ENCODE measurements around the gene GALNT13. TPM values are rescaled to one million over a fixed set of nuclear protein-coding genes. Genes with fewer than 3 reads are reported as not detected.

The GALNT13 gene
- total RNA-seq, 2 experiments from 2014 or later: 0.26 to 0.64 TPM

DNA sequence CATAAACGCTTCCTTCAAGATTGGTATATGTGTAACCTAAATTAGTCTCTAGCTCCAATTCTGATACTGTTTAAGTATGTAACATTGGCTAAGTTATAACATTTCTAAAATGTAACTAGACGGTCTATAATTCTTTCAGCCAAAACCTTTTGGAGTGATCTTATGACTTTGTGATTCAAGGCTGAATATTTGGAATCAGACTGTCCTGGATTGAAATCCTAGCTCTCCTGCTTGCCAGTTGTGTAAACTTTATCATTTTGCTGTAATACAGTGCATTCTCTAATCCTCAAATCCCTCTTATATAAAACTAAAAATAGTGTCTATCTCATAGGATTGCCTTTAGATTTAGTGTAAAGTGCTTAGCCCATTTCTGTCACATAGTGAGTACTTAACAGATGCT lies 489.6 kb downstream of the GALNT13 start:
- H3K9me3 Mint-ChIP-seq: no peaks in the 10 kb centered on the region
- ATAC-seq (ENCODE audit: low read depth) (no peak), DNase-seq (no peak)
- no peaks in the 10 kb centered on the region for H3K4me1 Mint-ChIP-seq
- POLR2A ChIA-PET: no interaction called here
- H3K27me3 Mint-ChIP-seq: no peaks in the 10 kb centered on the region
- H3K27ac Mint-ChIP-seq: no peak overlapping the region
- H3K4me3 Mint-ChIP-seq: no peak overlapping the region
- H3K36me3 Mint-ChIP-seq: no peaks in the 10 kb centered on the region

DNA sequence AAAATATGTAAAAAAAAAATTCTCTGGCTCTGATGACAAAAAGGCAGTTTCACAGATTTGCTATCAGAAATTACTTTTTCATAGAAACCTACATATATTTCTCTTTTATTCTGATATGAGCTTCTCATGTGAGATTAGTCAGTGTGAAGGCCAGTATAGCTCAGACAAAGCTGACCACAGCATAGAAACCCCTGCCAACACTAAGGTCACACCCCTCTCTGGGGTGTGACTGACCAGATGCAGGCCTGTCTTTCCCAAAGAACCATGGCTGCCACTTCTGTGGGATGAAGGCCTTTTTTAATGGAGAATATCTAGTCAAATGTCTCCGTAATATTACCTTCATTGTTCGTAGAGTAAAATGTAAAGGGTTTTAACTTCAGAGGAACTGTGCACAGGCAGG lies 496.4 kb downstream of the GALNT13 start:
- no peaks in the 10 kb centered on the region for H3K9me3 Mint-ChIP-seq
- H3K4me1 Mint-ChIP-seq: no peaks in the 10 kb centered on the region
- DNase-seq (no peak), ATAC-seq (ENCODE audit: low read depth) (no peak)
- no peak overlapping the region for H3K4me3 Mint-ChIP-seq
- POLR2A ChIA-PET: no interaction called here
- H3K27ac Mint-ChIP-seq: no peak overlapping the region
- no peaks in the 10 kb centered on the region for H3K27me3 Mint-ChIP-seq
- no peaks in the 10 kb centered on the region for H3K36me3 Mint-ChIP-seq

DNA sequence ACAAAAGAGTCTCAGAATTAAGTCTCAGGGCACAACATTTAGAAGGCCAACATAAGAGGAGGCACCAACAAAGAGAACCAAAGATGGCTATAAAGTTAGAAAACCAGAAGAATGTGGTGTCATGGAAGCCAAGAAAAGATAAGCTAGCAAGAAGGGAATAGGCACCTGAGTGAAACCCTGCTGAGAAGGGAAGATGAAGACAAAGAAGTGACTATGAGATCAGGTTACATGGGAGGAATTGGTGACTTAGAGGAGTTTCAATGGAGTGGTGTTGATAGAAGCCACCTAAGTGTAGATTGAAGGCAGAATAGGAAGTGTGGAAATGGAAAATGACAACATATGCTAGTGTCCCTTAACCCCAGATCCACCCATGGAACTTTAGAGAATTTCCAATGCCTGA lies 499.2 kb downstream of the GALNT13 start:
- Mint-ChIP-seq H3K4me1 (no peaks in the 10 kb centered on the region), H3K4me3 (no peak overlapping the region), H3K27me3 (no peaks in the 10 kb centered on the region), H3K9me3 (no peaks in the 10 kb centered on the region), H3K27ac (no peak overlapping the region), H3K36me3 (no peaks in the 10 kb centered on the region)
- no peak for ATAC-seq (ENCODE audit: low read depth)
- POLR2A ChIA-PET: no interaction called here
- DNase-seq: no peak

DNA sequence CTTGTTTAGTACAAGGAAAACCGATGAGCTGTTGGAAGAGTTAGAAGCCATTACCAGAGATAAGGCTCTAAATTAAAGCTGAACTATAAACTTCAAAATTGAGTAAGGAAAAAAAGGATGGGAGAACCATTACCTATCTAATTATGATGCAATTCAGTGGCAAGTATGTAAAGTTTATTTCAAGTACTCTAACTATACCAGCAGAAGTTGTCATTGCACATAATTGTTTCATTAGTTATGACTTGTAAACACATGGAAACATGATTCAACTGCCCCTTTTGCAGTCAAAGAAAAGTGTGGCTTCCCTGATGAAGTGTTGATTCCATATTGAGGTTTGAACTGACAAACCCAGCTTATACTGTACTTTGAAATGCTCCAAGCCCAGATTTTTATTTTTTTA lies 502.7 kb downstream of the GALNT13 start:
- Mint-ChIP-seq H3K27ac (no peak overlapping the region), H3K36me3 (no peaks in the 10 kb centered on the region), H3K27me3 (no peaks in the 10 kb centered on the region), H3K4me3 (no peak overlapping the region), H3K4me1 (no peaks in the 10 kb centered on the region), H3K9me3 (no peaks in the 10 kb centered on the region)
- POLR2A ChIA-PET: no interaction called here
- DNase-seq (no peak), ATAC-seq (ENCODE audit: low read depth) (no peak)

DNA sequence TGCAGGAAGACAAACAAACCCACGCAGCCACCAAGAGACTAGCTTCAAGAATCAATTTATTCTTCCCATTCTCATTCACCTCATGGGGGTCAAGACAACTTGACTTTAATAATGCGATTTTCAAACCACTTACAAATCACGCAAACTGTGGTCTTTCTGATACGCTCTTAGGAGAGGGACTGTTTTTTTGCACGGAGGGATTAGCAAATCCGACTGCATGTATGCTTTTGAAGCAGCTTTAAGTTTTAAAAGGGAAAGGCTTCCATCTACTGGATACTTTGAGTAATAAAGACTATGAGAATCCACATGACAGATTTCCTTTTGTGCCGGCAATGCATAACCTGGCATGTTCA lies 503.8 kb downstream of the GALNT13 start:
- H3K4me1 Mint-ChIP-seq: no peaks in the 10 kb centered on the region
- no peaks in the 10 kb centered on the region for H3K36me3 Mint-ChIP-seq
- no peak for DNase-seq
- H3K4me3 Mint-ChIP-seq: no peak overlapping the region
- POLR2A ChIA-PET: no interaction called here
- no peaks in the 10 kb centered on the region for H3K27me3 Mint-ChIP-seq
- H3K9me3 Mint-ChIP-seq: no peaks in the 10 kb centered on the region
- H3K27ac Mint-ChIP-seq: no peak overlapping the region
- ATAC-seq (ENCODE audit: low read depth): no peak

DNA sequence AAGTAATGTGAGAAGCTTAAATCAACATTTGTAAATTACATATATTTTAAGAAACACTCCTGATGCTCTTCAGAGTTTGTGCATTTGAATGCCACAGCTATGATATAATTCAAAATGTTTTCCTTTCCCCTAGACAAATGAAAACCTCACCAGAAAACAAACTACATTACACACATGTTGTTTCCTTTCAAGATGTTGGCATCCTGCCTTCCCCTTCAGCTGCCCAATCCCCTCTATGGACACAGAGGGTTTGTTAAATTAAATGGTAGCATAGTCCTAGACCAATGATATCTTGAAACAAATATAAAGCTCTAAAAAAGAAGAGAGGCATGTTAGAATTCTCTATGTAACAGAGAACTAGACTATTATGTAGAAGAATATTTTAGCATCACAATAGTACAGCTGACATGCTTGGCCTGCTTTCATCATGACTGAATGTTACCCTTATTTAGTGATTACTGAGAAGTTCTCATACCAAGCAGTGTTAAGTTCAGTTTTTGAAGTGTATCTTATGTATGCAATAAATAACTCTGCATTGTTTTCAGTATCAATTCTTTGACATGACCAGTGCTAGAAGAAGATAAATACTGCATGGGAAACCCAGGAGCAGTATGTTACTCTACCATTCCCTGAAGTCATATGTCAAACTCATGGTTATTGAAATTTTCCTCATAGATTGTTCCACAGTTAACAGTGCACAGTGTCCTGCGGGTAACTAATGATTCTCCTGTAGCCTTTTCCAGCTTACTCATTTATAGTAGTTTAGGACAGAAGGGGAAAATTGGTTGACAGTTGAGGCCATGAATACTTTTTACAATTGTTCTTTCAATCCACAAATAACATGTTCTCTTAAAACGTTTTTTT lies 510.4 kb downstream of the GALNT13 start:
- DNase-seq (no peak), ATAC-seq (ENCODE audit: low read depth) (no peak)
- Mint-ChIP-seq H3K27me3 (no peaks in the 10 kb centered on the region), H3K4me1 (no peaks in the 10 kb centered on the region), H3K4me3 (no peak overlapping the region), H3K27ac (no peak overlapping the region), H3K36me3 (no peaks in the 10 kb centered on the region), H3K9me3 (no peaks in the 10 kb centered on the region)
- POLR2A ChIA-PET: no interaction called here

DNA sequence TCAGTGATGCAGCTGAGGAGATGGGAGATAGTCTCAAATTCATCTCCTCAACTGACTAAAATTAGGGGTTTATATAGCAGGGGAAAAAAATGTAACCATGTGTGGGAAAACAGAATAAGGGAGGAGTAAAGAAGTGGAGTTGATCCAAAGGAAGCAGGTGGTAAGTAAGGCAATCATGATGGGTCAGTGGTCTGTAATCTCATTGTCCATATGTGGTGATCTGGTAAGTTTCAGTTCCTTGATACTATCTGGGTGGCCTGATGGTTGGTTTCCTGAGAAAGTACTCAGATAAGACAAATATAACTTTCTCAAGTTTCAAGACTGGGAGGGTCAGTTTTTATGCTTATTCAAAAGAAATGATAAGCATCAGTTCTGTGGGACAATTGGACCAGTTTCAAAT lies 514.5 kb downstream of the GALNT13 start:
- ATAC-seq (ENCODE audit: low read depth) (no peak), DNase-seq (no peak)
- POLR2A ChIA-PET: no interaction called here
- Mint-ChIP-seq H3K27me3 (no peaks in the 10 kb centered on the region), H3K27ac (no peak overlapping the region), H3K36me3 (no peaks in the 10 kb centered on the region), H3K4me1 (no peaks in the 10 kb centered on the region), H3K4me3 (no peak overlapping the region), H3K9me3 (peaks cover 5% of the 10 kb centered on the region)

DNA sequence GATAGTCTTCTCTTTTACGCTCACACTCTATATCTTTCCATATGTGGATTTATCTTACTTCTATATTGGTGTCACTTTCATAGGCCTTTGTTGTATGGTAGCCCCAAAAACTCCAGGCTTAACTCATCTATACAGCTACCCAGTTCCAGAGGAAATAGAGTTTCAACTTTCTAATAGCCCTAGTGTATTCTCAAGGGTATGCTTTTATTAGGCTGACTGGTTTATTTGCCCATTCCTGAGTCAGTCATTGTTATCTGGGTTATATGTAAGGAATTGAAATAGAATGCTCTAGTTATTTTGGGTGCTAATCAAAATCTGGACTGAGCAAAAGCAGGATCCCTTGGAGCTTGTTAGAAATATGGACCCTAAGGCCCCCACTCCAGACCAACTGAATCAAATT lies 519.3 kb downstream of the GALNT13 start:
- no peaks in the 10 kb centered on the region for H3K27me3 Mint-ChIP-seq
- ATAC-seq (ENCODE audit: low read depth): no peak
- H3K36me3 Mint-ChIP-seq: no peaks in the 10 kb centered on the region
- H3K4me3 Mint-ChIP-seq: no peak overlapping the region
- no peaks in the 10 kb centered on the region for H3K4me1 Mint-ChIP-seq
- POLR2A ChIA-PET: no interaction called here
- H3K9me3 Mint-ChIP-seq: peaks cover 5% of the 10 kb centered on the region
- H3K27ac Mint-ChIP-seq: no peak overlapping the region
- no peak for DNase-seq

DNA sequence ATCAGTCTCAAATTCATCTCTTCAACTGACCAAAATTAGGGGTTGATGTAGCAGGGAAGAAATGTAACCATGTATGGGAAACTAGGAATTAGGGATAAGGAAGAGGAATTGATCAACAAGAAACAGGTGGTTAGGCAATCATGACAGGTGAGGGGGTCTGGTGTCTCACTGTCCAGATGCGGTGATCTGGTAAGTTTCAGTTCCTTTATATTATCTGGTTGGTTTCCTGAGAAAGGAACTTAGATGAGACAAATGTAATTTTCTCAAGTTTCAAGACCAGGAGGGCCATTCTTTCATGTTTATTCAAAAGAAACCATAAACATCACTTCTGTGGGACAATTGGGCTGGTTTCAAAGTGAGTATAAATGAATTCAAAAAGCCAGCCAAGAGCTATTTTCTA lies 520.5 kb downstream of the GALNT13 start:
- DNase-seq (no peak), ATAC-seq (ENCODE audit: low read depth) (no peak)
- H3K27me3 Mint-ChIP-seq: no peaks in the 10 kb centered on the region
- no peak overlapping the region for H3K27ac Mint-ChIP-seq
- POLR2A ChIA-PET: no interaction called here
- H3K9me3 Mint-ChIP-seq: peaks cover 5% of the 10 kb centered on the region
- H3K4me1 Mint-ChIP-seq: no peaks in the 10 kb centered on the region
- H3K4me3 Mint-ChIP-seq: no peak overlapping the region
- no peaks in the 10 kb centered on the region for H3K36me3 Mint-ChIP-seq

DNA sequence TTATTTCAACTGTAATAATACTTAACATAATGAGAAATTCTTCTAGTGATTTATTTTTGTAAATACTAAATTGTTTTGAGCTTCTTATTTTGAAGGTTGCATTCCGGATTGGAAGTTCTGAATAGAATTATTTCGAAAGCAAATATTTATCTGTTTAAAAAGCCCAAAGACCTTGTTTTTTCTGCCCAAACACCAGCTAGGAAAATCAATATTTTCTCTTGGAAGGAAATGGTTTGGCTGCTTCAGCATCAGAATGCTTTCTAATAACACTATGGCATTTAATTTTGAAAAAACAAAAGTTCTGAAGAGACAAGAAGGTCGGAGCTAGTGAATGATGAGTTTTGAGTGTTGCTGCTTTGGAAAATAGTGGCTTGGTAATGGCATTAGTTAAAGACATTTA lies 522.9 kb downstream of the GALNT13 start:
- ATAC-seq (ENCODE audit: low read depth) (no peak), DNase-seq (no peak)
- Mint-ChIP-seq H3K27ac (no peak overlapping the region), H3K4me3 (no peak overlapping the region), H3K27me3 (no peaks in the 10 kb centered on the region), H3K36me3 (no peaks in the 10 kb centered on the region), H3K9me3 (peaks cover 4% of the 10 kb centered on the region), H3K4me1 (no peaks in the 10 kb centered on the region)
- POLR2A ChIA-PET: no interaction called here

DNA sequence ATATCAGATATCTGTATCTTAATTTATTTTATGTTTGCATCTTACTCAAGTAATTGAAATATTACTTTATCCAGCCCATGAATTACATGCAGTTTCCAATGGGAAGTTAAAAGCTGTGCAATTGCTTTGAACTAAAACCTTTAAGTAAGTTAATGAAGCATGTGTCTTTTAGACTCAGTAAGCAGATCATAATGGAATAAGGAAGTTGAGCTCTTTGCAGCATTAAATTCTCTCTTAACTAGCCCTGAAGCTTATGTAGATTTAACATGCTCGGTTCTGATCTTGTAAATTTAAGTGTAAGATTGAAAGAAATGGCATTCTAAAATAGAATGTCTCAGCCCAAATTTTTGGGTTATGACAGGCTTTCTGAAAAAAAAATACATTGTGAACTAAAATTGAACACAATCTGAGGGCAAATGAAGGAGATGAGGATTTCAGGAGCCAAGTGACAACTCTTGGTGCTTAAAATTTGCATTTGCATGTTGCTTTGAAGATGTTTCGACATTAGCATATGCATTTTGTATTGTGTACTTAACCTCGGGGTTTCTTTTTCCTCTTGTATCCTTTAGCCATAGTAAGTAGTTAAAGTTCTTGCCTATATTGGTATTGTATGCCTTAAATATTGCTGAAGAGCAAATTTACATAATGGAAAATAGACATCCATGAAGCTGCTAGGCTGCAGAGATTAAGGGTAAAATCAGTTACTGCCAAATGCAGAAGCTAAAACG lies 529.0 kb downstream of the GALNT13 start:
- H3K4me1 Mint-ChIP-seq: no peaks in the 10 kb centered on the region
- ATAC-seq (ENCODE audit: low read depth) (no peak), DNase-seq (no peak)
- H3K27me3 Mint-ChIP-seq: no peaks in the 10 kb centered on the region
- H3K4me3 Mint-ChIP-seq: no peak overlapping the region
- no peaks in the 10 kb centered on the region for H3K9me3 Mint-ChIP-seq
- POLR2A ChIA-PET: no interaction called here
- H3K27ac Mint-ChIP-seq: no peak overlapping the region
- H3K36me3 Mint-ChIP-seq: no peaks in the 10 kb centered on the region

DNA sequence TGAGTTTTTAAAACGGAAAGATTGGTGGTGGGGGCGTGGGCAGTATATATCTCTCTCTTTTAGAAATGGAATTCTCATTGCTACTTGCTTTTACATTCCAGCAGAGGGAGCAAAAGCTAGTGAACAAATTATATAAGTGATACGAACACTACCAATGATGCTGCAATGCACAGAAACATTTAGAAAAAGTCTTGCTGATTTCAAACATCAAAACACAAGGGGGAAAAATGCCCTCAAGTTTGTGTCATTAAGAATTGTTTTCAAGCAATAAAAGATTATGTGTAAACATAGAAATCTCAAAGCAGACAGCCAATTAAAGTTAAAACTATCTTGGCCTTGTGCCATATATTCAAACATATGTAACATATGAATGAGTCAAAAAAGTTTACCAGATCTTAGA lies 530.5 kb downstream of the GALNT13 start:
- H3K9me3 Mint-ChIP-seq: no peaks in the 10 kb centered on the region
- H3K27ac Mint-ChIP-seq: no peak overlapping the region
- ATAC-seq (ENCODE audit: low read depth): no peak
- DNase-seq: no peak
- POLR2A ChIA-PET: interaction anchor here (0.6 kb wide), 1 partner anchor 9 kb away, joined by 5 read pairs; no protein-coding TSS in a partner anchor
- no peaks in the 10 kb centered on the region for H3K36me3 Mint-ChIP-seq
- H3K27me3 Mint-ChIP-seq: no peaks in the 10 kb centered on the region
- no peak overlapping the region for H3K4me3 Mint-ChIP-seq
- H3K4me1 Mint-ChIP-seq: no peaks in the 10 kb centered on the region

DNA sequence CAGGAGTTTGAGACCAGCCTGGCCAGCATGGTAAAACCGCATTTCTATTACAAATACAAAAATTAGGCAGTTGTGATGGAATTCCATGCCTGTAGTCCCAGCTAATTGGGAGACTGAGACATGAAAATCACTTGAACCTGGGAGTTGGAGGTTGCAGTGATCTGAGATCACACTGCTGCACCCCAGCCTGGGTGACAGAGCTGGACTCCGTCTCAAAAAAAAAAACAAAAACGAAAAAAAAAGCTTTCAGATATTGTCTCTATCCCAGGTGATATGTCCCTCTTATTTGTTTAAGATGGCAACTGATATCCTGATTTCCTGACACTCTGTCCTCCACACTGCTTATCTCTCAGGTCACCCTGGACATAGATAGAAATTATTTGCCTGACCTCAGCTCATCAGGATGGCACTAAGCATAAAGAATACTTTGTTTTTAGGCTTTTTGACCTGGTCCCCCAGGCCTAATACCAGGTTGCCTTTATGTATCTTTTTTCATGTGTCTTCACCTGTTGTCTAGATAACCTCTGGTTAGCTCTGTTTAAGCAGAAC lies 531.6 kb downstream of the GALNT13 start:
- Mint-ChIP-seq H3K4me3 (no peak overlapping the region), H3K4me1 (no peaks in the 10 kb centered on the region), H3K27me3 (no peaks in the 10 kb centered on the region), H3K27ac (no peak overlapping the region), H3K9me3 (no peaks in the 10 kb centered on the region), H3K36me3 (no peaks in the 10 kb centered on the region)
- POLR2A ChIA-PET: no interaction called here
- DNase-seq (no peak), ATAC-seq (ENCODE audit: low read depth) (no peak)

DNA sequence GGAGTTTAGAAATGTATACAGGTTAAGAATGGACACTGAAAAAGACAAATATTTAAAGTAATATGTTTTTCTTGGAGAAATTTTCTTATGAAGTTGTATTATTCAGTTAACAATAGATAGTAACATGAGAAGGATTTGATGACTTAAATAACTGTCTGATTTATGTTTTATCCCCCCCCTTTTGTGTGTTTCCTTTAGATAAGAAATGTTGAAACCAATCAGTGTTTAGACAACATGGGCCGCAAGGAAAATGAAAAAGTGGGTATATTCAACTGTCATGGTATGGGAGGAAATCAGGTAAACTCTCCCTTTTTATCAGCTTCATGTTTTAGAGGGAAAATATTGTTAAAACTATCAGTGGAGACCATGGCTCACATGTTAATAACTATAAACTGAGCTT lies 537.1 kb downstream of the GALNT13 start:
- POLR2A ChIA-PET: no interaction called here
- DNase-seq (no peak), ATAC-seq (ENCODE audit: low read depth) (no peak)
- H3K9me3 Mint-ChIP-seq: no peaks in the 10 kb centered on the region
- H3K4me3 Mint-ChIP-seq: no peak overlapping the region
- no peaks in the 10 kb centered on the region for H3K36me3 Mint-ChIP-seq
- H3K4me1 Mint-ChIP-seq: no peaks in the 10 kb centered on the region
- H3K27ac Mint-ChIP-seq: no peak overlapping the region
- no peaks in the 10 kb centered on the region for H3K27me3 Mint-ChIP-seq
